Mammary epithelial cell (primary cell): ENCODE measurements around the gene SGF29.

Experiments
- EZH2 ChIP-seq: IDR thresholded peaks from 2 replicates; pipeline ENCODE4 v1.6.1; 2012; ENCODE audit warnings: low read length, inconsistent platforms, borderline replicate concordance
- TF ChIP-seq, protein P1 (sequence below), 2 donors: IDR thresholded peaks in 1 of 2; conservative IDR thresholded peaks in 1 of 2; 2 replicates each; pipeline ENCODE4 v1.5.1; 2011 to 2012; ENCODE audit warnings: inconsistent platforms in 2 of 2, low read length in 2 of 2, mild to moderate bottlenecking in 2 of 2, control low read depth in 1 of 2, low read depth in 1 of 2; ENCODE audit not compliant: insufficient read depth in 1 of 2; ENCODE audit errors: extremely low read depth in 1 of 2

DNA sequence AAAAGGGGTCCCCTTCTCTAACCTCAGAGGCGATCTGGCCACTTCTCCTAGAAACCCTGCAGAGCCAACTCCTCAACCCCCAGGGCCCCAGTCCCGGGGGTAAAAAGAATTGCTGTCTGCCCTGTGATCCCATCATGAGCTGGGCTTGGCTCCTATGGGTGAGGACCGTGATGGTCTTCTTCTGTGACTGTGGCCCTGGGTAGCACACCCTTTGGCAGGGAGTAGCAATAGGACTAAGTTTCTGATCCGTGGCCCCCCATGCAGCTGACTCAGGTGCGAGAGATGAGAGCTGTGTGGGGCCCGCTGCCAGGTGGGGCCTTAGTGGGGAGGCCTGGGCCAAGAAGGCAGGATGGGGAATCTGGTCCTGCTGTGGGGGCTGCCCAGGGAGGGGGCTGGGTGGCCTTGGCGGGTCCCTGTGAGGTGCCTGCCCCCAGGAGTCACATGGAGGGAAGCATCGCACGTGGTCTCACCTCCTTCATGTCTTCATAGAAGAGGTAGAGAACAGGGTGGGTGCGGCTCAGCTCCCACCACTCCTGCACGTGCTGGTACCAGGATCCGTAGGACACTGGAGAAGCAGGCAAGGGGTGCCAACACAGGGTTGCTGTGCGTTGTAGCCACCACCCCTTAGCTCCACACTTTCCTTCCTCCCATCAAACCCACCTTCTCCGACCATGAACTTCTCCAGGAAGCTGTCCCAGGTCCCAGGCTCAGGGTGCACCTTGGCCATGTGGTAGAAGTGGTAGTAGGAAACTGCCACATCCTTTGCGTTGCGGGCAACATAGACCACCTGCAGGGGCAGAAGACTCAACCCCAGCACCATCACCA lies 52.8 kb downstream of the SGF29 start:
- TF ChIP-seq, protein P1, sequence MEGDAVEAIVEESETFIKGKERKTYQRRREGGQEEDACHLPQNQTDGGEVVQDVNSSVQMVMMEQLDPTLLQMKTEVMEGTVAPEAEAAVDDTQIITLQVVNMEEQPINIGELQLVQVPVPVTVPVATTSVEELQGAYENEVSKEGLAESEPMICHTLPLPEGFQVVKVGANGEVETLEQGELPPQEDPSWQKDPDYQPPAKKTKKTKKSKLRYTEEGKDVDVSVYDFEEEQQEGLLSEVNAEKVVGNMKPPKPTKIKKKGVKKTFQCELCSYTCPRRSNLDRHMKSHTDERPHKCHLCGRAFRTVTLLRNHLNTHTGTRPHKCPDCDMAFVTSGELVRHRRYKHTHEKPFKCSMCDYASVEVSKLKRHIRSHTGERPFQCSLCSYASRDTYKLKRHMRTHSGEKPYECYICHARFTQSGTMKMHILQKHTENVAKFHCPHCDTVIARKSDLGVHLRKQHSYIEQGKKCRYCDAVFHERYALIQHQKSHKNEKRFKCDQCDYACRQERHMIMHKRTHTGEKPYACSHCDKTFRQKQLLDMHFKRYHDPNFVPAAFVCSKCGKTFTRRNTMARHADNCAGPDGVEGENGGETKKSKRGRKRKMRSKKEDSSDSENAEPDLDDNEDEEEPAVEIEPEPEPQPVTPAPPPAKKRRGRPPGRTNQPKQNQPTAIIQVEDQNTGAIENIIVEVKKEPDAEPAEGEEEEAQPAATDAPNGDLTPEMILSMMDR (conservative IDR thresholded peaks at IDR 0.05 in 1 of 2, IDR thresholded peaks at IDR 0.05 in 1 of 2; ENCODE audit: extremely low read depth in 1 of 2, insufficient read depth in 1 of 2, low read depth in 1 of 2, low read length in 2 of 2): no peak
- TF ChIP-seq EZH2: no peak
